Uterus (tissue), 2 donors: ENCODE results near the gene KLF7.

Source experiments
- CTCF ChIP-seq, 4 experiments: fragments of 200-600 bp in 2 of 4; fragments of 450-650 bp in 2 of 4; sonication (generic) in 2 of 4; IDR thresholded peaks; one replicate each; pipeline ENCODE4 v1.5.1; 2016 to 2019; ENCODE audit warnings: antibody characterized with exemption in 4 of 4, mild to moderate bottlenecking in 2 of 4, moderate library complexity in 1 of 4
- POLR2A ChIP-seq, 2 donors: fragments of 450-650 bp; IDR thresholded peaks; one replicate each; pipeline ENCODE4 v1.6.1; 2016; ENCODE audit warnings: antibody characterized with exemption in 2 of 2, mild to moderate bottlenecking in 1 of 2, moderate library complexity in 1 of 2

GRCh38 chr2:207064128-207064690, 101.5 kb downstream of the KLF7 start:
- TF ChIP-seq CTCF (IDR thresholded peaks at IDR 0.05): no peak
- no peak for TF ChIP-seq POLR2A (IDR thresholded peaks at IDR 0.05)
